HG03025 (cell line): Measurements from ENCODE around the gene CYP26B1.

Experiments used
- ATAC-seq: cut with Tn5 transposase; IDR thresholded peaks from one replicate; pipeline ENCODE4 v1.9.1; 2021; ENCODE audit warnings: mild to moderate bottlenecking, moderate library complexity; ENCODE audit not compliant: unreplicated experiment, low FRiP score

The CYP26B1 gene

DNA sequence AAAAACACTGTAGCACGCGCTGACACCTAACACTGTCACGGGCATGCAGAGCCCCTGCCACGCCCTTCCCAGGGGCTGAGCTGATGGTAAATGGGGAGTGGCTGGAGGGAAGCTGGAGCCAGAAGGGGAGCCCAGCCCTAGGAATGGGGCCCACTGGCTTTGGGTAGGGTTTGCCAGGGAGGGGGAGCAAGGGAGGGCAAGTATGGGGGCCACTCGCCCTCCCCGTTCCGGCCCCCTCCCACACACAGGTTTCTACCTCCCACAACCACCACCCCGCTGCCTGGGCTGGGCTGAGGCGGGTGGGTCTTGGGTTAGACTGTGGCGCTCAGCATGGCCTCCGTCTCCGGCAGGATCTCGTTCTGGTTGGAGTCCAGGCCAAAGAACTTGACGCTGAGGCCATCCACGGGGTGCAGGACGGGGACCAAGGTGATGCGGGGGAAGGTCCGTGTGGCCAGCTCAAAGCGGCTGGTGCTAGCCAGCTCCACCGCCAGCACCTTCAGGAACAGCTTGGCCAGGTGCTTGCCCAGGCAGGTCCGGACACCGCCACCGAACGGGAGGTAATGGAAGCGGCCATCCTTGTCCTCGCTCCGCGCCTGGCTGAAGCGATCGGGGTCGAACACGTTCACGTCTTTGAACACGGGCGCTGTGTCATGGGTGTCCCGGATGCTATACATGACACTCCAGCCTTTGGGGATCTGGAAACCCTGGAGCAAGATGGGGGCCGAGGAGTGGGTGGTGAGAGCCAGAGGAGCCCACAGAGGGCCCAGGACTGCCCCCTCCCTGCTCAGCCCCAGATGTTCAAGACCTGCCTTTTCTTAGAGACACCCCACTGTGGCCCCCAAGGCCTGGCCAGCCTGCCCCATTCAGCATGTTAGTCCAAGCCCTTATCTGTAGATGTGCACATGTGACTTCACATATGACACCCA, 15.5 kb downstream of the CYP26B1 start:
- no peak for ATAC-seq

DNA sequence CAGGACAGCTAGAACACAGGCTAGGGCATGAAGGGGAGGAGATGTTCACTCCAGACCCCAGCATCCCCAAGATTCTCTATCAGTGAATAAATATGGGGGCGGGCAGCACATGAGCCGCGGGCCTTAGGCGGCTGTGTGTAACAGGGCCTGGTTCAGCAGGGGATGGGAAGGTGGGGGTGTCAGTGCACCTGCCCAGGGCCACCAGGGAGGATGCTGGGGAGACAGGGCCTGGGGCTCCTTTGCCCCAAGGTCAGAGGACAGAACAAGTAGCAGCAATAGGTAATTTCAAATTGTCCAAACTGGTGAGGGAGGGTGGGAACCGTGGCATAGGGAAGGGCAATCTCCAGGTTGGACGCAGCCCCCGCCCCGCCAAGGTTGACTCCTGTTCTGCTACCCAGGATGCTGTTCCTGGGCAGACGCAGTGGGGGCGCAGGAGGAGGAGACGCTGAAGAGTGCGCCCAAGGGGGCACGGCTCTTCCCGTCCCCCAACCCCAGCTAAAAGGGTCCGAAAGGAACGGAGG, 16.2 kb downstream of the CYP26B1 start:
- no peak for ATAC-seq

DNA sequence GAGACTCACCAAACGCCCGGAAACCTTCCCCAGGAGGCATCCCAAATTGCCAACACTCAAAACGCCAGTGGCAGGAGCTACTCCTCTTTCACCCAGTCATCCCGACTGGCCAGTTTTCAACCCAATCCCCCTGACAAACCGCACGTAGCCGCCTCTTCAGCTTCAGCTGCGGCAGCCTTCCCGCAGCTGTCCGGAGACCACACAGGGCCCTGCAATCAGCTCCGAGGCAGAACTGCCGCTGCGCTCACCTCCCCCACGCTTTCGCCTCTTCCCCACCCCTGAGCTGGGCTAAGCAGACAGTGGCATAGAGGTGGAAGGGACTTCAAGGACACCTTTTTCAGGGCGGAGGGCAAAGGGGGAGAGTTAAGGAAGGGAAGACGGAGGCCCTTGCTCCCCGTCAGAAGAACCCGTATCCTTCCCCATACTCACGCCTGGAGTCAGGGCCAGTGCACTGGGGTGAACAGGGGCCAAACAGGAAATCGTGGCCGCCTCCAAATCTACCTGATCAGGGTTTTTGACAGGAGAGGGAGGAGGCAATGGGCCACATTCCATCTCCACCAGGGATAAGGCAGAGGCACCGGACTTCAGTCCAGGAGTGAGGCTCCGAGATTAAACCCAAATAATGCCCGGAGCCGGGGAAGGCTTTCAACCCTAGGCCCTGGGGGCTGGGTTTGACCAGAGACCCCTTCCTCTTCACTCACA, 16.9 kb downstream of the CYP26B1 start:
- ATAC-seq = no peak

DNA sequence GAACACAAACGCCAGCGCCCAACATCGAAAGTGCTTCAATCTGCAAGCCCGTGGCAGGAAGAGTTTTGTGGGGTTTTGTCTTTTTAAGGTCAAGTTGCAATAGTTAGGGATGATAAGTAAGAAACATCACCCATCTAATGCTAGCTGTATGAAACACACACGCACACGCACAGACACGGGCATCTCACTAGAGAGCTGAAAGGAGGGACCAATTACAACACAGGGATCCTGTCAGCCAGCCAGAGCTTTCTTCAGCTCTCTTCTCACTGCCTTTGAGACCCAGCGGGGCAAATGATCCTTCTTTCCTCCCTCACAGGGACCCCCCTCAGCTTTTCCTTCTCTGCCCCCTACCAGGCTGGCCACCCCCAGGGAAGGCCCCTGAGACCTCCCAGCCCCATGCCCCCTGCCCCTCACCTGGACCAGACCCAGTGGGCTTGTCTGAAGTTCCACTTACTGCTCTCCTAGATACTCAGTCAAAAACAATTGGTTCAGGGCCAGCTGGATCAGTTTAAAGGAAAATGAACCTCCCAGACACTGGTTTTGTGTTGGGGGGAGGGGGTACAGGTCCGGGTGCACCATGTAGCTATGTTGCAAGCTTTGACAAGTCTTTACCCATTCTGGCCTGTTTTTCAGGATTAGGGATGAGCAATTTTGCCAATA, 17.9 kb downstream of the CYP26B1 start:
- ATAC-seq = no peak

DNA sequence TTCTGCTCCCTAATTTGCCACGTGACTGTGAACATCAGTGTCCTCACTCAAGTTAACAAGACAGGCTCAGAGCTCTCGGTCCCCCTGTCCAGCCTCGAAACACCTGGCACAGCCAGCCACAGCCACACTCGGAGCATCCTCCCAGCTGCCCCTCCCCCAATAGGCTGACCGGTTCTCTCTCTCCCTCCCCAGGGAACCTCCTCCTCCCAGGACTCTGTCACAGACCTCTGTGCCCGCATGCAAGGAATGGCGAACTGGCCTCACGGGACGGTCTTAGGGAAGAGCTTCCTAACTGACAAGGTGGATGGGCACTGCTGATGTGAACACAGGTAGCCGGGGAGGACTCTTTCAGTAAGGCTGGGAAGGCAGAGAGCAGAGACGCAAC, 18.8 kb downstream of the CYP26B1 start:
- ATAC-seq = no peak

DNA sequence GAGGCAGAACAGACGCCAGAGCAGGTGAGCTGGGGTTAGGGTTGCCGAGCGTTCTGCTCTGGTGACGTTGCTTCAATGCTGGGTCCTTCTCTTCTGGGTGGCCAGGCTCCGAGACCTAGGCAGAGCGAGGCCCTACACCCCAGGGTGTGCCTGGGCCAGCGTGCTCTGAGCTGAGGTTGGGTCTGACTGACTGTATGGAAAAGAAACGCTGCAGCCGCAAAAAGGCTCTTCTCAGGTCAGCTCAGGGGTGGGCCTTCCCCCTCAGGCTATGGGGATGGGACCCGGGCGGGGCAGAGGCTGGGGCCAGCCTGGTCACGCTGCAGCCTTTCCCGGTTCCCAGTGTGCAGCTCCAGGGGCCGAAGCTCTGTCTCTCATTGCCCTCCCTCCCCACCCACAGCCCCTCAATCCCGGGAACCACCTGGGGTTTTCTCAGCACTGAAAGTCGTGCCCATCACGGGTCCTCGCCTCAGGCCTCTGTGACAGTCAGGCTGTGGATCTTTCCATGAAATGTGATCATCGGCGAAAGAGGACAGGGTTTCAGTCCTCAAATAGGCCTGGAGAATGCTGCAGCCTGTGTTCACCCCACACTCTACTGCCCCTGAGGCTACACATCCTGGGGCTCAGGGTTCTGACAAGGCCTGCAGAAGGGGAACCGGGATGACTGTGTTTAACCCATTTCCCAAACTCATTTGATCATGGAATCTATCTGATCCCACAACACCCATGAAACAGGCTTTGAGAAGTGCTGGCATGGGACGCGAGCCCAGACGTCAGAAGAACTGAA, 19.4 kb downstream of the CYP26B1 start:
- ATAC-seq = no peak

DNA sequence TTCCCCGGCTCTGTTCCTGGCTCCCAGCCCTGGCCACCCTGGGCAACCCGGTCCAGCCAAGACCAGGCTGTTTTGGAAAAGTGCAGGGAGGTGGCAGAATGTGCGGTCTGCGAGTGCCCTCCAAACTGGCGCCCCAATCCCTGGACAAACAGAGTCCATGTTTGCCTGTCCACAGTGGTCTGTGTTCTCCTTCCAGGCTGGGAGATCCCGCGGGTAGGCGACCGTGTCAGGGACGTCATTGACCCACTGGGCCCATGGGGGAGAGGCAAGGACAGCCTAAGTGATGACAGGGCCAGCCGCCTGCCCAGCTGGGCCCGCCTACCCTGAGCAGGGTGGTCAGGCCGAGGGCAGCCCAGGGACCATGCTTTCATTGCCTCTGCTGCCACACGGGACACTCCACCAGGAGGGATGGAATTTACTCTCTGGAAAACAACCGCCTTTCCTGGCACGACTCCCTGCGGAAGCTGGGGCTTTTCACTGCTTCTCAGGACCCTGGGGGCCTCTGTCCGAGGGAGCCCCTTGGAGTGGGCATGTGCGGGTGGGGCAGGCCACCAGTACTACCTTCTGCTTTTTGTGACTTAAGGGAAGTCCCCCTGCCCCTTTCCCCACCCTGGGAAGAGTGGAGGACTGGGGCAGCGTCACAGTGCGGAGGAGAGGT, 20.1 kb downstream of the CYP26B1 start:
- no peak for ATAC-seq

DNA sequence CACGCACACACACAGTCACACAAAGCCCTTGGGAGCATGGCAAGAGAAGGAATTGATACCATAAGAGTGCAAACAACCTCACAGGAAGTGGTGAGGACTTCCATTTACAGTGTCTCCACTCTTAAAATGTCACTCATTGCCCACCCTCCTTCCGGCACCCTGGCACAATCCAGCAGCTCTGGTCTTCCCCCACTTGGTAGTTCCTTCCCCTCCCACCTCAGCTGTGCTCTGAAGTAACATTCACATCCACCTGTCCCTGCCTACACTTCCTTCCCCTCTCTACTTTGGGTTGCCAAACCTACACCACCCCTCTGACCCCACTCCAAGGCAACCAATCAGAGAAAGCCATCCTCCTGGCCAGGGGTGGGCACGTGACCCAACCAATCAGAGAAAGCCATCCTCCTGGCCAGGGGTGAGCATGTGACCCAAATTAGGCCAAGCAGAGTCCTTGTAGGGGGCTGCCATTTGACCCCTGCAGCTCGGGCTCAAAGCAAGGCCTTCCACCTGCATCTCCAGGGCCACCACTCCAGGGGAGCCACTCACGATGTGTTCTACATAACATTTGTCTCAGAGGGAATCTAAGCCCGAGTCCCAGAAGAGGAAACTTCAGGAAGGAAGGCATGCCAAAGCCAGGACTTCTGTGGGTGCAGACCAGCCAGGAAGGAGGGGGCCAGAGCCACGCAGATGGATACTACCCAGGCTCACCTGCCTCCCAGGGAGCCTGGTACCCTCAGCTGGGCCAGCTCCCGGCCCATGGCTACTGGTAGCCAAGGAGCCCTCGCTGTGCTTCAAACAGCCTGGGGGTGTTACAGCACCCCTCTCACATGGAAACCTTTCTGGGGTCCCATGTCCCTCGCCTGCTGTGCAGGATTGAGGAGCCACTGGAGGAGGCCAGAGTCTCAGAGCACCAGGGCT, 21.2 kb downstream of the CYP26B1 start:
- ATAC-seq = no peak

DNA sequence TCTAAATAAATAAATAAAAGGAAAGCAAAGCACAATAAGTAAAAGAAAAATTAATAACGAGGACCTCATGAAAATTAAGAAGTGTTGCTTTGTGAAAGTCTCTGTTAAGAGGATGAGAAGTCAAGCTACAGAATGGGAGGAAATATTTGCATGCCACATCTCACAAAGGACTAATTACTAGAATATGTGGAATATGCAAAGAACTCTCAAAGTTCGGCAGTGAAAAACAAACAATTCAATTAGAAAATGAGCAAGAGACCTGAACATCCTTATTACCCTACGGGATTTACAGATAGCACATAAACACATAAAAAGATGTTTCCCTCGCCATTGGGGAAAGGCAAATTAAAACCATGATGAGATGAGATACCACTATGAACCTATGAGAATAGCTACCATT, 23.3 kb downstream of the CYP26B1 start:
- no peak for ATAC-seq

DNA sequence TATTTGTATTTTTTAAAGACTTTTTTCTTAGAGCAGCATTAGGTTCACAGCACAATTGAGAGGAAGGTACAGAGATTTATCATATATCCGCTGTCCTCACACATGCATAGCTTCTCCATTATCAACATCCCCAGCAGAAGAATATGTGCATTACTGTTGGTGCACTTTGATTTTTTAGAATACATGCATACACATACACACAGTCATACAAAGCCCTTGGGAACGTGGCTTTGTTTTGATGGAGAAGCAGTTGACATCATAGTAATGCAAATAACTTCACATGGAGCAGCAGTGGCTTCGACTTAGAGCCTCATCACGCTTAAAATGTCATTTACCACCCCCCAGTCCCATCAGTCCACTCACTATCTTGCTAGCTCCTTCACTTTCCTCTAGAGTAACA, 26.5 kb downstream of the CYP26B1 start:
- ATAC-seq = no peak

DNA sequence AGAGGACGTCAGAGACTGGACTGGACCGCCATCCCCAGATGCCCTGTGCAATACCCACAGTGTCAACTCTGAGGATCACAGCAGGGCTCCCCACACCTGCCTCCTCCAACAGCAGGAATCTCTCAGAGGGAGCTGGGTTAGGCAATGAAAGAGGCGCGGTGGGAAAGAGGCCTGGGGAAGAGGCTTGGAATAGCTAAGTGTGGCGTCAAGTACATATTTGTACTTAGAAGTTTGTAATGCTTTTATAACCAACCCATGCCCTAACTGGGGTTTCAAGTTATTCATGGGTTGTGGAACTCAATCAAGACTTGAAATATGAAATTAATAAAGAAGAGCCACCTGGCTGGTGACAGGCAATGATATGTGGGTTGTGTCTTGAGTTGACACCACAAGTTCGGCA, 28.7 kb downstream of the CYP26B1 start:
- ATAC-seq = no peak

DNA sequence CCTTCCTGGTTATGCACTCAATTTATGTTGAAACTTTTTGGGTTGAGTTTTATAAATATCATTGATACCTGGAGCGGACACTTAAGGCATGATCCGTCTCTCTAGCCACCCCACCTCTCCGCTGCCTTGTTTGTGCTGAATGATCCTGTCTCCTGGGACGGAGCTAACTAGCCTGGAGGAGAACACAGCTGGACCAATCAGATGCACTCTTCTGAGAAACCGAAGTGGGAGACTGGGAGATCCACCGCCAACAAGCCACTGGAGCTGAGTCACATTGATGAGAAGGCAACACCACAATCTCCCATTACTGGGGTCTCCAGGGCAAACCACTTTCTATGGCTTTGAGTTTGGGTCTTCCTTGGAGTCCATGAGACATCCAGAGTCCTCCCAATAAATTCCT, 29.3 kb downstream of the CYP26B1 start:
- no peak for ATAC-seq

DNA sequence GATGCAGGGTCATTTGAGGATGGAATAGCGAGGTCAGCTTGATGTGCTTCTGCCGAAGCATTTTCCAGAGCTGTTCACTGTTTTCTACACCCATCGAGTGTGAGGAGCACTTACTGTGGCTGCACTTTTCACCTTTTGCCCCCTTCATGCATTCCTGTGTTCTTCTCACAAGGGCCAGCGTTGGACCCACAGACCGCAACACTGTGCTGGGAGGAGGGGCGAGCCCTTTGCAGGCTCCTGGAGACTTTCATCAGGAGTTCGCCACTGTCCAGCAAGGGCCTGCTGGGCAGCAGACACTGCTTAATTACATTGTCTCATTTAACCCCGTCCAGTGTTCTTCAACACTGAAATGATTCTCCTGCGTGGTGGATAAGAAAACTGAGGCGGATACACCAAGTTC, 29.9 kb downstream of the CYP26B1 start:
- ATAC-seq = no peak

DNA sequence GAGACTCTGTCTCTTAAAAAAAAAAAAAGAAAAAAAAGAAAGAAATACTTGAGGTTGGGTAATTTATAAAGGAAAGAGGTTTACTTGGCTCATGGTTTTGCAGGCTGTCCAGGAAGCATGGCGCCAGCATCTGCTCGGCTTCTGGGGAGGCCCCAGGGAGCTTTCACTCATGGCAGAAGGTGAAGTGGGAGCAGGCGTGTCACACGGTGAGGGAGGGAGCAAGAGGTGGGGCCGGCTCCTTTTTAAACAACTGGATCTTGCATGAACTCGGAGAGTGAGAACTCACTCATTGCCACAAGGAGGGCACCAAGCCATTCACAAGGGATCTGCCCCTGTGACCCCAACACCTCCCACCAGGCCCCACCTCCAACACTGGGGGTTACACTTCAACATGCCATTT, 30.6 kb downstream of the CYP26B1 start:
- ATAC-seq = no peak

DNA sequence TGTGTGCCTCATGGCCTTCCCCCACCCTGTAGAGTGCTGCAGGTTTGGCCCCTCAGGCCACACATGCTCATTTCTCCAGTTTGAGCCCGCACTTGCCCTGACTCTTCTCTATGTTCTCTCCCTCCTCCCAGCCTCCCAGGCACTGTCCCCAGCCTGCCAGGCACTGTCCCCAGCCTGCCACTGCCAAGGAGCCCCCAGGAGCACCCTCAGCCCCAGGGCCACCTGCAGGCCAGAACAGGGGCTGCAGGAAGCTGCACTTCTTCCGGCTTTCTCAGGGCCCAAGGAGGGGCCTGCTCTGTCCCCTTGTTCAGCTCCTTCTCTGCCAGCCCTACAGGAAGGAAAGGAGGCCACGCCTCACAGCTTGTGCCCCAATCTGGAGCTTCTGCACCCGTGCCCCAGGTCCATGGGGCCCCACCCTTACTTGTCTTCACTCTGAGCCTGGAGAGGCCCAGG, 31.6 kb downstream of the CYP26B1 start:
- ATAC-seq = no peak

DNA sequence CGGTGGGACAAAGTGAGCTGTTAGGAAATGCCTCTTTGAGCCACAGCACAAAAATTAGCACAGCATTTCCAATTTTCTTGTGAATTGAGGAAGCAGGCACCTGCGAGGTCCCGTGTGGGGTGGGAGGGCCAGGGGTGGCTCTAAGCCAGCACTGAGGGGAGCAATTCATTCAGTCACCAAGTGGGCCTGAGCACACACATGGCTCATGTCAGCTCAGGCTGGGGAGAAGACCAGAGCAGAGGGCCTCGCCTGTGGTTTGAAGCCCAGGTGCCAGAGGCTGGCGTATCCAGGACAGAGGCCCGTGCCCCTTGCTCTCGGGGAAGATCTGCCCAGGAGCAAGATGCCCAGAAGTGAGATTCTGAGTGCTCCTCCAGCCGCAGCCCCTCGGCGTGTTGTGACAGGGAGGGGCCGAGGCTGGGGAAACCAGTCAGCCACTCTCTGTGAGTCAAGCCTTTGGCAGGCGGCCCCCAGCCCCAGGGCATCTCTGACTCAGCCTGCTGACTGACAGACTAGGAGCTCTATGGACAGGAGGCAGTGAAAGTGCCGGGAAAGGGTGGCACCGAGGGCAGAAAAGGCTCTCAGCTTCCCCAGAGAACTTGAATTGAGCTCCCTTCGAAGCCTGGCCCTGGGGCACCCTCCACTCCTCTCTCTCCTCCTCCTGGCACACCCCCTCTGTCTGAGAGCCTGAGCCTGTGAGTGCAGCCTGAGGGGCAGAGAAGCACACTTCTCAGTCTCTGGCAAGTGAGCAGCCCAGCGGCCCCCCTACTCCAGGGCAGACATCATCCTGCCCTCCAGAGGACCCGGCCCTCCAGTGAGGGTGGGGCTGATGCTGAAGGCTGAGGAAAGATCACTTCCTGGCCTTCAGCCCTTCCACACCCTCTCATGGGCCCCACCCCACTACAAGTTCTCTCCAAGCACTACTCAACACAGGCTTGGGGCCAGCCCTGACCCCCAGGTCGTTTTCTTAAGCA, 32.3 kb downstream of the CYP26B1 start:
- ATAC-seq = no peak

DNA sequence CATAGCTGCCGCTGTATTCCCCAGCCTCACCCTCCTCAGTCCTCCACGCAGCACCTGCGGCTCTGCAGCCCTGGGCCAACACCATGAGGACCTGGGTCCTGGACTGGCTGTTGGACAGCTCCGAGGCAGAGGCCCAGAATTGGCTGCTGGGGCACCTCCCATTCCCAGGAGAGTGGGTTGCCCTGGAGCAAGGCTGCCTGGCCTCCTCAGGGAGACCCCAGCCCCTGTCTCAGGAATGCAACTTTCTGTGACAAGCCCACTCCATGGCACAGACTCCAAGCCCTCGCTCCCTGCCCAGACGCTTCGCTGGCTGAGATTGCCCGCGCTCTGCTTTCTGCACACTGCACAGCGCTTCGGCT, 33.0 kb downstream of the CYP26B1 start:
- no peak for ATAC-seq
